HepG2 (cell line): Measurements from ENCODE around the gene SRXN1. TPM values are rescaled to one million over a fixed set of nuclear protein-coding genes. Genes with fewer than 3 reads are reported as not detected.

Source experiments
- BCL6 ChIP-seq: IDR thresholded peaks from 2 replicates; pipeline ENCODE4 v1.6.1; 2016; ENCODE audit warnings: missing genetic modification reagents, missing compliant biosample characterization
- CBX2 ChIP-seq, 2 experiments: fragments of 200-600 bp in 1 of 2; sonication (generic); formaldehyde crosslinking in 1 of 2; IDR thresholded peaks; 2 replicates each; pipeline versions ENCODE4 v1.7.0 to v1.8.1; 2018 to 2022; ENCODE audit warnings: low read depth in 2 of 2, low read length in 1 of 2, mild to moderate bottlenecking in 1 of 2, missing genetic modification reagents in 1 of 2
- CHCHD3 ChIP-seq: sonication (generic); formaldehyde crosslinking; IDR thresholded peaks from 2 replicates; pipeline ENCODE4 v1.8.0; 2022; ENCODE audit warnings: mild to moderate bottlenecking, missing genetic modification reagents, moderate library complexity
- CHD2 ChIP-seq: IDR thresholded peaks from 2 replicates; pipeline ENCODE4 v1.6.1; 2011; ENCODE audit warnings: low read depth, low read length, improper control_type of control experiment
- FOXO1 ChIP-seq: sonication (generic); formaldehyde crosslinking; IDR thresholded peaks from 2 replicates; pipeline ENCODE4 v1.4.0; 2020; ENCODE audit warnings: missing genetic modification reagents
- GABPA ChIP-seq, 2 experiments: IDR thresholded peaks; 2 replicates each; pipeline ENCODE4 v1.6.1; 2011 to 2016; ENCODE audit warnings: low read depth in 2 of 2, low read length in 1 of 2, missing biosample characterization in 1 of 2, missing genetic modification characterization in 1 of 2
- HOXA5 ChIP-seq: sonication (generic); formaldehyde crosslinking; IDR thresholded peaks from 2 replicates; pipeline ENCODE4 v1.4.0; 2020; ENCODE audit warnings: missing genetic modification reagents
- MBNL3 ChIP-seq: fragments of 250-450 bp; sonication (Bioruptor Pico); conservative IDR thresholded peaks from 2 replicates; pipeline ENCODE4 v1.8.0; 2022; ENCODE audit warnings: mild to moderate bottlenecking, inconsistent platforms
- MEF2D ChIP-seq: sonication (generic); formaldehyde crosslinking; IDR thresholded peaks from 2 replicates; pipeline ENCODE4 v1.5.1; 2020; ENCODE audit warnings: mild to moderate bottlenecking, missing genetic modification reagents
- POLR2A ChIP-seq, 2 experiments: IDR thresholded peaks; 2 replicates each; pipeline ENCODE4 v1.6.1; 2011; ENCODE audit warnings: low read depth in 2 of 2, low read length in 2 of 2, mild to moderate bottlenecking in 1 of 2, moderate library complexity in 1 of 2; ENCODE audit not compliant: insufficient read depth in 1 of 2
- RBFOX2 ChIP-seq: fragments of 200-400 bp; formaldehyde crosslinking; IDR thresholded peaks from 2 replicates; pipeline ENCODE4 v1.6.1; 2017; ENCODE audit warnings: low read depth, mild to moderate bottlenecking, low read length
- ZNF382 ChIP-seq: sonication (generic); formaldehyde crosslinking; IDR thresholded peaks from 2 replicates; pipeline ENCODE4 v1.5.0; 2020; ENCODE audit warnings: missing genetic modification reagents, mild to moderate bottlenecking, borderline replicate concordance
- ZNF383 ChIP-seq: sonication (generic); formaldehyde crosslinking; IDR thresholded peaks from 2 replicates; pipeline ENCODE4 v1.4.0; 2020; ENCODE audit warnings: missing genetic modification reagents, mild to moderate bottlenecking, borderline replicate concordance
- ZNF598 ChIP-seq: sonication (generic); formaldehyde crosslinking; IDR thresholded peaks from 2 replicates; pipeline ENCODE4 v1.5.1; 2020; ENCODE audit warnings: mild to moderate bottlenecking, missing genetic modification reagents, borderline replicate concordance
- ZNF644 ChIP-seq: IDR thresholded peaks from 2 replicates; pipeline ENCODE4 v1.6.1; 2016; ENCODE audit warnings: low read depth
- ZNF773 ChIP-seq: sonication (generic); formaldehyde crosslinking; IDR thresholded peaks from 2 replicates; pipeline ENCODE4 v1.4.0; 2020; ENCODE audit warnings: missing genetic modification reagents, borderline replicate concordance
- ZNF781 ChIP-seq: sonication (generic); formaldehyde crosslinking; IDR thresholded peaks from 2 replicates; pipeline ENCODE4 v1.5.1; 2020; ENCODE audit warnings: borderline replicate concordance, mild to moderate bottlenecking, missing genetic modification reagents; ENCODE audit errors: not compliant biosample characterization
- polyA plus RNA-seq, 8 experiments: library from polyadenylated mRNA; depleted of rRNA in 3 of 8; stranded (reverse) in 7 of 8; unstranded in 1 of 8; fragments of >200 nt; fragmentation: Illumina TruSeq in 4 of 8; extraction: Trizol in 4 of 8; gene quantifications; 2 replicates each; pipeline versions ENCODE4 v1.2.1 to v1.2.3, GENCODE V29; 2011 to 2016; ENCODE audit warnings: low read depth in 4 of 8, missing spikeins in 1 of 8, mixed read lengths in 1 of 8; ENCODE audit not compliant: insufficient read depth in 1 of 8
- total RNA-seq, 5 experiments: library from RNA; depleted of rRNA; stranded (reverse); fragments of >200 nt; fragmentation: Illumina TruSeq; extraction: Trizol; gene quantifications; 2 replicates each; pipeline ENCODE4 v1.2.3, GENCODE V29; 2016; ENCODE audit warnings: low read depth in 1 of 5
- TF ChIP-seq, protein P1 (sequence below): sonication (generic); formaldehyde crosslinking; IDR thresholded peaks from 2 replicates; pipeline ENCODE4 v1.4.0; 2020; ENCODE audit warnings: missing genetic modification reagents
- TF ChIP-seq, protein P2 (sequence below): sonication (generic); formaldehyde crosslinking; IDR thresholded peaks from 2 replicates; pipeline ENCODE4 v1.4.0; 2020; ENCODE audit warnings: missing genetic modification reagents
- TF ChIP-seq, protein P3 (sequence below): sonication (generic); formaldehyde crosslinking; IDR thresholded peaks from 2 replicates; pipeline ENCODE4 v1.8.0; 2022; ENCODE audit warnings: mild to moderate bottlenecking, missing genetic modification reagents

The SRXN1 gene
- total and polyA plus RNA-seq, 2 of the 13 experiments (the other 11 are each of a cell fraction or from before 2014, with no cell fraction given), result 29.9 to 87.7 TPM

DNA sequence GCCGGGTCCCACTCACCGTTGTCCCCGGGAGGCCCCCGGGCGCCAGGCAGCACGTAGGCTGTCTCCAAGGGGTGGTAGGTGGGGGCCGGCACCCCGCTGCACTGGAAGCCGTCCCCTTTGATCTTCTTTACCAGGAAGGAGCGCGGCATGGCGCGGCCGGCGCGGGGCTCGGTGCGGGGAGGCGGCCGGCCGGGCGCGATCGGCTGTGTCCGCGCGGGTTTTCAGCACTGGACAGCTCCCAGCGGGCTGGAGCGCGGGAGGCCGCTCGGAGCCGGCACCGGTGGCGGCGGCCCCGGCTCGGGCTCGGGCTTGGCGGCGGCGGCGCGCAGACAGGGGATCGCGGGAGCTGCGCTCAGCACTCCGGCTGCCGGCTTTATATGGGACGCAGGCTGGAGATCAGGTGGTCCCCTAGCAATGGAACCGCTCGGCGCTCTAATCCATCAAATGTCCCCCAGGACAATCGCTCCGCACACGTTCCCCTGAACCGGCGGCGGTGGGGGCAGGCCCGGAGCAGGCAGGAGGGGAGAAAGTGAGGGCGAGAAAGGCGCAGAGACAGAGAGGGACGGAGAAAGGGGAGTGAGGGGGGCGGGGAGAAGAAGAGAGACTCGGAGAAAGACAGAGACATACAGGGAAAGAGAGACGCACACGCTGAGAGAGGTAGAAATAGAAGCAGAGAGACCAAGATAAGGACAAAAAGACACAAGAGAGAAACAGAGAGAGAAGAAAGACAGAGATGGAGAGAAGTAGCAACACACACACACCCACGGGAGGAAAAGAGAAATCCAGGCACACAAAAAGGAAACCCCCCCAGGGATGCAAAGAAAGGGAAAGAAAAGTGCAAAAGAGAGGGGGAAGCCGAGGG lies 22.7 kb upstream of the SRXN1 start, which contains the start of gene SCRT2 (continued):
- TF ChIP-seq, protein P1, sequence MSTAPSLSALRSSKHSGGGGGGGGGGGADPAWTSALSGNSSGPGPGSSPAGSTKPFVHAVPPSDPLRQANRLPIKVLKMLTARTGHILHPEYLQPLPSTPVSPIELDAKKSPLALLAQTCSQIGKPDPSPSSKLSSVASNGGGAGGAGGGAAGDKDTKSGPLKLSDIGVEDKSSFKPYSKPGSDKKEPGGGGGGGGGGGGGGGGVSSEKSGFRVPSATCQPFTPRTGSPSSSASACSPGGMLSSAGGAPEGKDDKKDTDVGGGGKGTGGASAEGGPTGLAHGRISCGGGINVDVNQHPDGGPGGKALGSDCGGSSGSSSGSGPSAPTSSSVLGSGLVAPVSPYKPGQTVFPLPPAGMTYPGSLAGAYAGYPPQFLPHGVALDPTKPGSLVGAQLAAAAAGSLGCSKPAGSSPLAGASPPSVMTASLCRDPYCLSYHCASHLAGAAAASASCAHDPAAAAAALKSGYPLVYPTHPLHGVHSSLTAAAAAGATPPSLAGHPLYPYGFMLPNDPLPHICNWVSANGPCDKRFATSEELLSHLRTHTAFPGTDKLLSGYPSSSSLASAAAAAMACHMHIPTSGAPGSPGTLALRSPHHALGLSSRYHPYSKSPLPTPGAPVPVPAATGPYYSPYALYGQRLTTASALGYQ (CRISPR knock-in tag), result peak; percentile 72; the same call in 1 of the 2 replicates
- TF ChIP-seq MEF2D (CRISPR knock-in tag) (no peak), CHCHD3 (CRISPR knock-in tag) (peak; percentile 95), MBNL3 (CRISPR knock-in tag) (no peak), ZNF773 (CRISPR knock-in tag) (peak; percentile 99; the same call in 1 of the 2 replicates), ZNF781 (CRISPR knock-in tag) (peak; percentile 38), FOXO1 (CRISPR knock-in tag) (peak; percentile 88), ZNF598 (peak; percentile 78; the same call in 1 of the 2 replicates), ZNF644 (CRISPR knock-in tag) (0 out of 2 replicates have a peak, but pooled peaks have one; percentile 50), BCL6 (CRISPR knock-in tag) (peak; percentile 59; the same call in 1 of the 2 replicates), RBFOX2 (no peak), ZNF383 (CRISPR knock-in tag) (no peak), ZNF382 (no peak), HOXA5 (CRISPR knock-in tag) (peak; percentile 98), GABPA (IDR thresholded peaks at IDR 0.05; ENCODE audit: low read depth, low read length) (no peak), GABPA (CRISPR knock-in tag; IDR thresholded peaks at IDR 0.05; ENCODE audit: low read depth) (no peak), CBX2 (IDR thresholded peaks at IDR 0.05; ENCODE audit: low read depth, low read length) (no peak), CBX2 (CRISPR knock-in tag; IDR thresholded peaks at IDR 0.05; ENCODE audit: low read depth) (peak; percentile 97), POLR2A (IDR thresholded peaks at IDR 0.05; ENCODE audit: insufficient read depth in 1 of 2, low read depth in 2 of 2, low read length in 2 of 2) (no peak), CHD2 (no peak)
- TF ChIP-seq, protein P2, sequence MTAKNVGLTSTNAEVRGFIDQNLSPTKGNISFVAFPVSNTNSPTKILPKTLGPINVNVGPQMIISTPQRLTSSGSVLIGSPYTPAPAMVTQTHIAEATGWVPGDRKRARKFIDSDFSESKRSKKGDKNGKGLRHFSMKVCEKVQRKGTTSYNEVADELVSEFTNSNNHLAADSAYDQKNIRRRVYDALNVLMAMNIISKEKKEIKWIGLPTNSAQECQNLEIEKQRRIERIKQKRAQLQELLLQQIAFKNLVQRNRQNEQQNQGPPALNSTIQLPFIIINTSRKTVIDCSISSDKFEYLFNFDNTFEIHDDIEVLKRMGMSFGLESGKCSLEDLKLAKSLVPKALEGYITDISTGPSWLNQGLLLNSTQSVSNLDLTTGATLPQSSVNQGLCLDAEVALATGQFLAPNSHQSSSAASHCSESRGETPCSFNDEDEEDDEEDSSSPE (CRISPR knock-in tag), result peak; percentile 89
- TF ChIP-seq, protein P3, sequence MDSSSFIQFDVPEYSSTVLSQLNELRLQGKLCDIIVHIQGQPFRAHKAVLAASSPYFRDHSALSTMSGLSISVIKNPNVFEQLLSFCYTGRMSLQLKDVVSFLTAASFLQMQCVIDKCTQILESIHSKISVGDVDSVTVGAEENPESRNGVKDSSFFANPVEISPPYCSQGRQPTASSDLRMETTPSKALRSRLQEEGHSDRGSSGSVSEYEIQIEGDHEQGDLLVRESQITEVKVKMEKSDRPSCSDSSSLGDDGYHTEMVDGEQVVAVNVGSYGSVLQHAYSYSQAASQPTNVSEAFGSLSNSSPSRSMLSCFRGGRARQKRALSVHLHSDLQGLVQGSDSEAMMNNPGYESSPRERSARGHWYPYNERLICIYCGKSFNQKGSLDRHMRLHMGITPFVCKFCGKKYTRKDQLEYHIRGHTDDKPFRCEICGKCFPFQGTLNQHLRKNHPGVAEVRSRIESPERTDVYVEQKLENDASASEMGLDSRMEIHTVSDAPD, result no peak; the same call in 1 of the 2 replicates
